CD4-positive, alpha-beta T cell (primary cell): ENCODE data around the gene PRKCA. TPM values are rescaled to one million over a fixed set of nuclear protein-coding genes. Genes with fewer than 3 reads are reported as not detected.

Experiments used
- ATAC-seq: fragments of 200-7000 bp; cut with Tn5 transposase; one replicate; pipeline ENCODE4 v1.10.0; 2022; ENCODE audit warnings: mild to moderate bottlenecking; ENCODE audit not compliant: poor library complexity
- CTCF ChIA-PET: fragments of 350-600 bp; sonication (Branson Sonifier 250); formaldehyde crosslinking; loops from one replicate; lab custom pipeline; 2021; ENCODE audit warnings: antibody characterized with exemption, inconsistent platforms; lab: Charles Lee
- POLR2A ChIA-PET: fragments of 350-600 bp; sonication (Branson Sonifier 250); formaldehyde crosslinking; loops from one replicate; lab custom pipeline; 2021; ENCODE audit warnings: antibody characterized with exemption, inconsistent platforms; lab: Charles Lee
- DNase-seq, 14 experiments: peaks; one replicate each; pipeline ENCODE4 v3.0.0-alpha.2; 2013 to 2020; ENCODE audit warnings: mixed read lengths in 2 of 14
- H3K27ac ChIP-seq, 2 donors: one replicate each; pipeline versions ENCODE4 v1.5.1 to v1.7.0; 2013; ENCODE audit warnings: low read length in 2 of 2, low read depth in 1 of 2, mild to moderate bottlenecking in 1 of 2
- H3K27me3 ChIP-seq, 2 experiments: 1 replicate in 1 of 2; 2 replicates in 1 of 2; pipeline versions ENCODE4 v1.6.1 to v1.7.0; 2013; ENCODE audit warnings: low read length in 2 of 2, control low read depth in 1 of 2, mild to moderate bottlenecking in 1 of 2, moderate library complexity in 1 of 2; ENCODE audit not compliant: insufficient read depth in 2 of 2, control insufficient read depth in 1 of 2
- H3K36me3 ChIP-seq: one replicate; pipeline ENCODE4 v1.6.1; 2013; ENCODE audit warnings: low read length, control low read depth; ENCODE audit not compliant: insufficient read depth
- H3K4me1 ChIP-seq: one replicate; pipeline ENCODE4 v1.6.1; 2013; ENCODE audit warnings: low read length, control low read depth; ENCODE audit not compliant: insufficient read depth
- H3K4me3 ChIP-seq: one replicate; pipeline ENCODE4 v1.5.1; 2013; ENCODE audit warnings: mild to moderate bottlenecking, low read length, moderate library complexity
- H3K9me3 ChIP-seq, 2 experiments: 1 replicate in 1 of 2; 2 replicates in 1 of 2; pipeline versions ENCODE4 v1.6.1 to v1.7.0; 2013; ENCODE audit warnings: low read length in 2 of 2, mild to moderate bottlenecking in 2 of 2, control low read depth in 1 of 2, moderate library complexity in 1 of 2; ENCODE audit not compliant: control insufficient read depth in 1 of 2, insufficient read depth in 1 of 2
- H3K27ac Mint-ChIP-seq: one replicate; pipeline ENCODE4 v1.8.0; 2020; ENCODE audit warnings: mixed read lengths
- H3K27me3 Mint-ChIP-seq: one replicate; pipeline ENCODE4 v1.8.0; 2021; ENCODE audit warnings: mixed read lengths
- H3K36me3 Mint-ChIP-seq: one replicate; pipeline ENCODE4 v1.8.0; 2021; ENCODE audit warnings: low read depth, mixed read lengths
- H3K4me1 Mint-ChIP-seq: one replicate; pipeline ENCODE4 v1.8.0; 2021; ENCODE audit warnings: low read depth, mixed read lengths
- H3K4me3 Mint-ChIP-seq: one replicate; pipeline ENCODE4 v1.8.0; 2020; ENCODE audit warnings: mild to moderate bottlenecking, mixed read lengths
- H3K9me3 Mint-ChIP-seq: one replicate; pipeline ENCODE4 v1.8.0; 2020; ENCODE audit warnings: mixed read lengths
- CTCF ChIP-seq: fragments of 200-600 bp; IDR thresholded peaks from one replicate; pipeline ENCODE4 v1.8.0; 2022; ENCODE audit warnings: antibody characterized with exemption, mild to moderate bottlenecking
- intact Hi-C, 2 experiments: fragments of 100-400 bp; cut with DNase I in 1 of 2; cut with micrococcal nuclease in 1 of 2; formaldehyde crosslinking; loops; one replicate each; pipeline versions ENCODE4 v1.15.1 to v1.9.0; 2023 to 2025; cut with DNase I, micrococcal nuclease
- total RNA-seq, 174 experiments: library from RNA in 2 of 174; stranded (reverse) in 2 of 174; gene quantifications; one replicate each; pipeline ENCODE4 v1.2.3 and lab custom pipeline; 2021 to 2026

The PRKCA gene
- total RNA-seq, 2 experiments from 2014 or later: 84.8 to 88.6 TPM

GRCh38 chr17:66299711-66300110, 2.7 kb upstream of the PRKCA start:
- Histone ChIP-seq H3K36me3 (no peaks in the 10 kb centered on the region), H3K9me3 (no peaks in the 10 kb centered on the region), H3K27me3 (no peaks in the 10 kb centered on the region), H3K27ac (no peak overlapping the region), H3K4me3 (no peak overlapping the region), H3K4me1 (peaks cover 26% of the 10 kb centered on the region)
- POLR2A ChIA-PET: no interaction called here
- H3K27ac Mint-ChIP-seq: no peak overlapping the region
- H3K36me3 Mint-ChIP-seq: peaks cover 19% of the 10 kb centered on the region
- CTCF ChIA-PET: interaction anchor here (1.5 kb wide), 1 partner anchor 98 kb away, joined by 4 read pairs; no protein-coding TSS in a partner anchor
- H3K27me3 Mint-ChIP-seq: no peaks in the 10 kb centered on the region
- DNase-seq (no peak), ATAC-seq (no peak)
- intact Hi-C loops: loop anchor here (5.0 kb wide), 8 partner anchors 33 to 133 kb away; partner anchors contain the start of gene CEP112 (in 1 of the 2)
- peak overlapping the region; percentile 90 for H3K4me3 Mint-ChIP-seq
- H3K9me3 Mint-ChIP-seq: no peaks in the 10 kb centered on the region
- TF ChIP-seq CTCF: no peak
- H3K4me1 Mint-ChIP-seq: peaks cover 54% of the 10 kb centered on the region

GRCh38 chr17:66300956-66301355, 1.5 kb upstream of the PRKCA start:
- Mint-ChIP-seq H3K9me3 (no peaks in the 10 kb centered on the region), H3K4me3 (peak overlapping the region; percentile 90), H3K27ac (peak overlapping the region; percentile 85), H3K27me3 (no peaks in the 10 kb centered on the region), H3K36me3 (peaks cover 20% of the 10 kb centered on the region), H3K4me1 (peaks cover 66% of the 10 kb centered on the region)
- no peak for ATAC-seq
- CTCF ChIA-PET: interaction anchor here (1.5 kb wide), 1 partner anchor 99 kb away, joined by 4 read pairs; no protein-coding TSS in a partner anchor
- POLR2A ChIA-PET: interaction anchor here (0.5 to 4.9 kb wide), 9 partner anchors 11 to 269 kb away, joined by 3 to 44 read pairs (median 4); no protein-coding TSS in a partner anchor
- Histone ChIP-seq H3K36me3 (no peaks in the 10 kb centered on the region), H3K27me3 (no peaks in the 10 kb centered on the region), H3K9me3 (no peaks in the 10 kb centered on the region), H3K4me1 (peaks cover 26% of the 10 kb centered on the region), H3K27ac (no peak overlapping the region), H3K4me3 (no peak overlapping the region)
- intact Hi-C loops: loop anchor here (5.0 kb wide), 7 partner anchors 41 to 131 kb away; partner anchors contain the start of gene CEP112 (in 1 of the 2)
- TF ChIP-seq CTCF: no peak
- no peak for DNase-seq

GRCh38 chr17:66301367-66301863, 998 bp upstream of the PRKCA start:
- Mint-ChIP-seq H3K9me3 (no peaks in the 10 kb centered on the region), H3K4me1 (peaks cover 67% of the 10 kb centered on the region), H3K27me3 (no peaks in the 10 kb centered on the region), H3K4me3 (peak overlapping the region; percentile 90), H3K27ac (peak overlapping the region; percentile 85), H3K36me3 (peaks cover 22% of the 10 kb centered on the region)
- no peak for DNase-seq
- H3K9me3 ChIP-seq: no peaks in the 10 kb centered on the region
- H3K27ac ChIP-seq: no peak overlapping the region
- peaks cover 26% of the 10 kb centered on the region for H3K4me1 ChIP-seq
- ChIA-PET CTCF (interaction anchor here (1.5 kb wide), 1 partner anchor 100 kb away, joined by 4 read pairs; no protein-coding TSS in a partner anchor), POLR2A (interaction anchor here (0.5 to 4.9 kb wide), 8 partner anchors 13 to 268 kb away, joined by 3 to 44 read pairs (median 4); no protein-coding TSS in a partner anchor)
- no peak for ATAC-seq
- intact Hi-C loops: loop anchor here (5.0 kb wide), 7 partner anchors 41 to 131 kb away; partner anchors contain the start of gene CEP112 (in 1 of the 2)
- peak overlapping the region; percentile 73 for H3K4me3 ChIP-seq
- no peaks in the 10 kb centered on the region for H3K36me3 ChIP-seq
- no peak for TF ChIP-seq CTCF
- H3K27me3 ChIP-seq: no peaks in the 10 kb centered on the region
